ENCODE measurements around the gene OMP.

Gene OMP

DNA sequence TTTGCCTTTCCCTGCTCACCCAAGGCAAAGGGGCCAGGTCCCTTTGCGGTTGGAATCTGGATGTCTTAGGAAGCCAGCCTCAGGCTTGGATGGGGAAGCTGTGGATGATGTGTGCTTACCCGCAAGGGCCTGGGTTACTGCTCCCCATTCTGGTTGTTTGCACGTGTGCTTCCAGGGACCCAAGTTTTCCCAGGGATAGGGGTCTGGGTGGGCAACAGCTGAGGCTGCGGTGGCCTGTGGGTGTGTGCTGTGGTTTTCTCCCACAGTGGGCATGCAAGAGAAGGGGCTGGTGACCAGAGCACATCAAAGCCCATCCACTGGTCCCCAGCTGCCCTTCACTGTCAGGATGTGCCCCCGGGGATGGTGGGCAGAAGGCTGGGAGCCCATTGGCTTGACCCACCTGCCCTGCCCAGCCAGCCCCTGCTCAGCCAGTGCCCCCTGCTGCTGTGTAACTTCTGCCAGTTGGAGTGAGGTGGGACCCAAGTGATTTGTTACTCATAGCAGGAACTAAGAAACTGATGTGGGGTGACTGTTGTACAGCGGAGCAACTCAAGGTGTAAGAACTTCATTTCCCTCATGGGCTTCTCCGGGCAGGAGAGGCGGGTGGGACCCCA is 32.6 kb upstream of the OMP start:
- no peaks in the 10 kb centered on the region for H3K27me3 ChIP-seq (ENCODE audit: control insufficient read depth in 1 of 2, insufficient read depth in 2 of 2, low read length in 2 of 2)

DNA sequence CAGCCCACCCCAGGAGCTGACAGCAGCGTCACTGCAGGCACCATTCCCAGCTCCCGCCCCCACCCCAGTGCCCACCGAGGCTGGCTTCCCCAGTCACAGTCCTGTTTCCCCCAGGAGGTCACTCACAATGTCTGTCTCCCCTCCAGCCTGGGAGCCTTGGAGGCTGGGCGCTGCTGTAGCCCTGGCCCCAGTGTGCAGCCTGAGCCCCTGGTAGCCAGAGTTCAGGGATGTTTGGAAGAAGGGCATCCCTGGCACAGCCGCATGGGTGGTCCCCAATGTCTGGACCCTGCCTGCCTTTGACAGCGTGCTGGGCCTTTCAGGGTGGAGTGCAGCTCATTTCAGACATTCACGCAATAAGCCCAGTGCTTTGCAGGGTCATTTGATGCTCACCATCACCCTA is 31.6 kb upstream of the OMP start:
- H3K36me3 ChIP-seq (ENCODE audit: control insufficient read depth in 2 of 2, insufficient read depth in 2 of 2, low read length in 2 of 2), result no peaks in the 10 kb centered on the region
- H3K9ac ChIP-seq (ENCODE audit: low read length in 2 of 2), result no peak overlapping the region
- H3K27ac ChIP-seq (ENCODE audit: low read length), result peak overlapping the region; percentile 92
- no peaks in the 10 kb centered on the region for H3K27me3 ChIP-seq (ENCODE audit: control insufficient read depth in 1 of 2, insufficient read depth in 2 of 2, low read length in 2 of 2)
- H3K9me3 ChIP-seq (ENCODE audit: control insufficient read depth in 2 of 2, low read length in 2 of 2), result no peaks in the 10 kb centered on the region
- no peak overlapping the region for H3K4me3 ChIP-seq (ENCODE audit: low read length in 2 of 2)
- H3K4me1 ChIP-seq (ENCODE audit: control insufficient read depth, insufficient read depth, low read length), result peaks cover 64% of the 10 kb centered on the region

More for the DNA sequence above, 32.6 kb upstream of the OMP start:
- peaks cover 65% of the 10 kb centered on the region for H3K4me1 ChIP-seq (ENCODE audit: control insufficient read depth, insufficient read depth, low read length)
- H3K9me3 ChIP-seq (ENCODE audit: control insufficient read depth in 2 of 2, low read length in 2 of 2), result no peaks in the 10 kb centered on the region
- no peak overlapping the region for H3K4me3 ChIP-seq (ENCODE audit: low read length in 2 of 2)
- H3K9ac ChIP-seq (ENCODE audit: low read length in 2 of 2), result no peak overlapping the region
- H3K27ac ChIP-seq (ENCODE audit: low read length), result no peak overlapping the region
- H3K36me3 ChIP-seq (ENCODE audit: control insufficient read depth in 2 of 2, insufficient read depth in 2 of 2, low read length in 2 of 2), result no peaks in the 10 kb centered on the region

DNA sequence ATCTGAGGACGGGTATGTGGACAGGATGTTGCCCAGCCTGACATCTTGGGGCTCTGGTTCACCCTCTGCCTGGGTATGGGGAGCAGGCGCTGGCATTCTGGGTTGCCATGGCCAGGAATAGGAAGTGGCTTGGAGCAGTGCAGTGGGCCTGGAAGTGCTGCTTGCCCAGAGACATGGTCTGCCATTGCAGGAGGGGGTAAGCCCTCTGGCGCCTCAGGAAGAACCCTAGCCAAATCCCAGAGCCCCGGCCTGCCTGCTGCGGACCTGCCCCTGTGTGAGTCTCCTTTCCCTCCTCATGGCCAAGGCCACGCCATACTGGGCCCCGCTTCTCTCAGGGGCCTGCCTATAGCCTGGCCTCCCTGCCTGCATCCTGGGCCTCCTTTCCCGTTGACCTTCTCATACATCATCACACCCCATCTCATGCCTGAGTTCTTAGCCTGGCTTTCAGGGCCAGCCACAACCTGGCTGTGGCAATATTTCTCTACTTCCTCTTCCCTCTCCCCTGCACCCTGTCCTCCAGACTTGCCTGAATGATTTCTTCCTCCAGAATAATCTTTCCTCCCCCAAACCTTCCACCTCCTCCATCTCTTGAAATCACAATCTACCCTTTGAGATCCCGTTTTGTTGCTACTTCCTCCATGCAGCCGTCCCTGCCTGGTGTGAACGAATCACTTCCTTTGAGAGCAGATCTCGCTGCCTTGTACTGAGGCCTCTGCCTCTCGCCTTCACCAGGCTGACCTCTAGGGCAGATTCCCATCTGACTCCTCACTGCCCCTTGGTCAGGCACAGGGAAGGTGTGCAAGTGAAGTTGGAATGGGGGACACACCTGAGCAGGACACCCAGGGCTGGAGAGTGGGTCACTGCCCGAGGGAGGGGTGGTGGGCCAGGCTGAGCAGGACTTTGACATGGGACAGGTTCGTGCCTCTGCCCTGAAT is 30.7 kb upstream of the OMP start:
- H3K27me3 ChIP-seq (ENCODE audit: control insufficient read depth in 1 of 2, insufficient read depth in 2 of 2, low read length in 2 of 2), result no peaks in the 10 kb centered on the region
- no peaks in the 10 kb centered on the region for H3K36me3 ChIP-seq (ENCODE audit: control insufficient read depth in 2 of 2, insufficient read depth in 2 of 2, low read length in 2 of 2)
- H3K4me1 ChIP-seq (ENCODE audit: control insufficient read depth, insufficient read depth, low read length), result peaks cover 60% of the 10 kb centered on the region
- no peak overlapping the region for H3K4me3 ChIP-seq (ENCODE audit: low read length in 2 of 2)
- no peaks in the 10 kb centered on the region for H3K9me3 ChIP-seq (ENCODE audit: control insufficient read depth in 2 of 2, low read length in 2 of 2)
- H3K9ac ChIP-seq (ENCODE audit: low read length in 2 of 2), result peak overlapping the region in 1 of 2 donors; percentile 42
- peak overlapping the region; percentile 92 for H3K27ac ChIP-seq (ENCODE audit: low read length)

DNA sequence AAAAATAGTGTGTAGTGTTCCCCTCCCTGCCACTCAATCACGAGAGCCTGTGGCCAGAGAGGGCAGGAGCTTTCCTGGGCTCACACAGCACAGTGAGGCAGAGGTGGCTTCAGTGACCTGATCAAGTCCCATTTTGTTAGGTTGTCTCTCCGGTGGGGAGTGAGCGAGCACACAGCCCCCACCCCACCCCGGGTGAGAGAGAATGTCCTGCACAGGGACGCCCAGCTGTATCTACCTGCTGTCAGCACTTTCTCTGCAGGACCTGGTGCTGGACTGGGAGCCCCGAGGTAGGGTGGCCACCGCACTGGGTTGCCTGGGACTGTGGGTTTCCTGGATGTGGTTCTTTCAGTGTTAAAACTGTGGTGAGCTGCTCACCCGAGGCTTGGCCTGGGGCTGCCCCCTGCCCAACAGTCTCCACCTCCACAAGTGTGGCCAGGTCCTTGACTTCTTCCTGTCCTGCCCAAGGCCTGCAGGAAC is 29.8 kb upstream of the OMP start:
- H3K36me3 ChIP-seq (ENCODE audit: control insufficient read depth in 2 of 2, insufficient read depth in 2 of 2, low read length in 2 of 2), result no peaks in the 10 kb centered on the region
- peak overlapping the region; percentile 92 for H3K27ac ChIP-seq (ENCODE audit: low read length)
- H3K4me1 ChIP-seq (ENCODE audit: control insufficient read depth, insufficient read depth, low read length), result peaks cover 52% of the 10 kb centered on the region
- no peaks in the 10 kb centered on the region for H3K9me3 ChIP-seq (ENCODE audit: control insufficient read depth in 2 of 2, low read length in 2 of 2)
- H3K27me3 ChIP-seq (ENCODE audit: control insufficient read depth in 1 of 2, insufficient read depth in 2 of 2, low read length in 2 of 2), result no peaks in the 10 kb centered on the region
- peak overlapping the region in 1 of 2 donors; percentile 55 for H3K4me3 ChIP-seq (ENCODE audit: low read length in 2 of 2)
- peak overlapping the region; percentile 33 to 47 for H3K9ac ChIP-seq (ENCODE audit: low read length in 2 of 2)

DNA sequence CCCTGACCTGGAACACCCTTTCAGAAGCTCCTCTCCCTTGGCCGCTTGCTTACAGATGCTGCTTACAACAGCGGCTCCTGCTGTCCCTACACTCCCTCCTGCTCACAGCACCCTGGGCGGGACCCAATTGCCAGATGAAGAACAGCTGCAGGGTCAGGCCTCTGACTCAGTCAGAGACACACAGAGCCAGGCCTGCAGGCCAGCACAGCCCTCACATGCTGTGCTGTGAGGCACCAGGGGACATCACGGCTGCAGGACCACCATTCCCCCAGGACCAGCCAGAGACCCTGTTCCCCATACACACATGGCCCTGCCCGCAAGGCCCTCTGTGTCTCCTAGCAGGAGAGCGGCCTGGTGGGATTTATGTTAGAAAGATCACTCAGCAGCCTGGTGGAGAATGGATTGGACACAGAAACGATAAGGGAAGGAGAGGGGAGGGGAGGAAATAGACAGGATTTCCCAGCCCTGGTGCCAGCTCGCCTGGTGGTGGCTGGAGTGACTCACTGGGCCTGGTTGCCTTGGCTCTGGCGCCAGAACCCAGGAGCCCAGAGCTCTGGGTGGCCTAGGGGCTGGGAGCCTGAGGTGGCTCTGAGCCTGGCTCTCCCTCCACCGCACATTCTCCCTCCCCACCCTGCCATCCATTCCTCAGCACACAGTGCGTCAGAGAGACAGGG is 29.2 kb upstream of the OMP start:
- H3K36me3 ChIP-seq (ENCODE audit: control insufficient read depth in 2 of 2, insufficient read depth in 2 of 2, low read length in 2 of 2), result no peaks in the 10 kb centered on the region
- H3K4me1 ChIP-seq (ENCODE audit: control insufficient read depth, insufficient read depth, low read length), result peaks cover 49% of the 10 kb centered on the region
- peak overlapping the region; percentile 92 for H3K27ac ChIP-seq (ENCODE audit: low read length)

DNA sequence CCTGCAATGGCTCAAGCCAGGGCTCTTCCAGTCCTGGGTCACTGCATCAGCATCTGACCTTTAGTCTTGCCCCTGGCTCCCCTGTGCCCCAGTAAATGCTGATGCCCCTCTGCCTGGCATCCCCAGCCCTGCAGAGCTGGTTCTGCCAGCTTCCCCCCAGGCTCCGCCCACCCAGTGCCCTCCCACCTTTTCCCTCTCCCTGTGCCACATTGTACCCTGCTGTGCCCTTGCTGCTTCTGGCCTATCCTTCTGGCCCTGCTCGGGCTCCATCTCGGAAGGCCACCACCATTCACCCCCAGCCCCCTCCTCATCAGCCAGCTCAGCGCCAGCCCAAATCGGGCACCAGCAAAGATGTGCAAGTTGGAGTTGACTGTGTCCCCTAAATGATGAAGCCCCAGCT is 28.4 kb upstream of the OMP start:
- Histone ChIP-seq H3K27ac (ENCODE audit: low read length) (peak overlapping the region; percentile 92), H3K4me3 (ENCODE audit: low read length in 2 of 2) (no peak overlapping the region), H3K4me1 (ENCODE audit: control insufficient read depth, insufficient read depth, low read length) (peaks cover 49% of the 10 kb centered on the region), H3K27me3 (ENCODE audit: control insufficient read depth in 1 of 2, insufficient read depth in 2 of 2, low read length in 2 of 2) (no peaks in the 10 kb centered on the region), H3K9me3 (ENCODE audit: control insufficient read depth in 2 of 2, low read length in 2 of 2) (no peaks in the 10 kb centered on the region), H3K9ac (ENCODE audit: low read length in 2 of 2) (peak overlapping the region; percentile 60 to 84), H3K36me3 (ENCODE audit: control insufficient read depth in 2 of 2, insufficient read depth in 2 of 2, low read length in 2 of 2) (no peaks in the 10 kb centered on the region)

More for the DNA sequence above, 29.2 kb upstream of the OMP start:
- H3K9me3 ChIP-seq (ENCODE audit: control insufficient read depth in 2 of 2, low read length in 2 of 2), result no peaks in the 10 kb centered on the region
- H3K27me3 ChIP-seq (ENCODE audit: control insufficient read depth in 1 of 2, insufficient read depth in 2 of 2, low read length in 2 of 2), result no peaks in the 10 kb centered on the region
- peak overlapping the region; percentile 60 to 84 for H3K9ac ChIP-seq (ENCODE audit: low read length in 2 of 2)
- H3K4me3 ChIP-seq (ENCODE audit: low read length in 2 of 2), result peak overlapping the region in 1 of 2 donors; percentile 55

DNA sequence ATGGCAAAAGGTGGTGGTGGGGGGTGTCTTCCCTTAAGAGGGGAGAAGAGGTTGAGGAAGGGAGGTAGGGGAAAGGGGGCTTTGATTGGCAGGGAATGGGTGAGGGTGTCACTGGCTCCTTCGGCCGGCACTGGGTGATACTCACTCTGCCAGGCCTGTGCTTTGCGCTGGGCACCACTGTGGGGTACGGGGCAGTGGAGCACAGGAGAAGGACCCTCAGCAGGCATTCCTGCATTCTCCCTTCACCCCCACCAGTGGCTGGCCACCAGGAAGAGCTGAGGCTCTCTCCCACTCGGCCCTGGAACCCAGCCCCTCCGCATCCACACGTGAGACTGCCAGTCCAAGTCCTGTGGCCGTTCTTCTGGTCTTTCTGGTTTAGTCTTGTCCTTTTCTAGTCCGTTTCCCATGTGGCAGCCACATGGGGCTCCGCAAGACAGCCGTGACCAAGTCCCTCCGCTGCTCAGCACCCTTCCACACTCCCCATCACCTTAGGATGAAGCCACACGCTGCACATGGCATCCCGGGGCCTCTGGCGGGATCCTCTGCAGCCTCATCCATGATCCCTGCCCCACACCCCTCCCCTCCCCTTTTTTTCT is 27.9 kb upstream of the OMP start:
- Histone ChIP-seq H3K27me3 (ENCODE audit: control insufficient read depth in 1 of 2, insufficient read depth in 2 of 2, low read length in 2 of 2) (no peaks in the 10 kb centered on the region), H3K4me1 (ENCODE audit: control insufficient read depth, insufficient read depth, low read length) (peaks cover 46% of the 10 kb centered on the region), H3K9ac (ENCODE audit: low read length in 2 of 2) (peak overlapping the region in 1 of 2 donors; percentile 60), H3K4me3 (ENCODE audit: low read length in 2 of 2) (no peak overlapping the region), H3K9me3 (ENCODE audit: control insufficient read depth in 2 of 2, low read length in 2 of 2) (no peaks in the 10 kb centered on the region), H3K27ac (ENCODE audit: low read length) (peak overlapping the region; percentile 92), H3K36me3 (ENCODE audit: control insufficient read depth in 2 of 2, insufficient read depth in 2 of 2, low read length in 2 of 2) (no peaks in the 10 kb centered on the region)

DNA sequence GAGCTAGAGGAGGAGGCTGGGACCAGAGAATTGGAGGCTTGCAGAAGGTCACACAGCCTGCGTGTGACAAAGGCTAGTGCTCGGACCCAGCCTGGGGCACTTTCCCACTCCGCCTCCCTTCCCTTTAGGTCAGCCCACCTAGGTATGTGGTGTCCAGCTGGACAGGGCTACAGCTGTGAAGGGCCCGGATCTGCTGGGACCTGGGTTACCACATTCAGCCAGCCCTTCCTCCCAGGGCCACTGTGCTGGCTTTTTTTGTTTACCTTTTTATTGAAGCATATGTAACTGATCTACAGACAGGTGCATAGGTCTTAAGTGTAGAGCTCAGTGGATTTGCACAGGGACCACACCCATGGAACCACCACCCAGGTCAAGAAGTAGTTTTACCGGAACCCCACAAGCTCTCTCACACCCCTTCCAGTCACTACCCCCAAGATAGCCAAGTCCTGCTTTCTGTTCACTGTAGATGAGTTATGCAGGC is 27.2 kb upstream of the OMP start:
- H3K4me3 ChIP-seq (ENCODE audit: low read length in 2 of 2), result no peak overlapping the region
- H3K36me3 ChIP-seq (ENCODE audit: control insufficient read depth in 2 of 2, insufficient read depth in 2 of 2, low read length in 2 of 2), result no peaks in the 10 kb centered on the region
- no peaks in the 10 kb centered on the region for H3K27me3 ChIP-seq (ENCODE audit: control insufficient read depth in 1 of 2, insufficient read depth in 2 of 2, low read length in 2 of 2)
- H3K4me1 ChIP-seq (ENCODE audit: control insufficient read depth, insufficient read depth, low read length), result peaks cover 41% of the 10 kb centered on the region
- H3K27ac ChIP-seq (ENCODE audit: low read length), result no peak overlapping the region
- H3K9ac ChIP-seq (ENCODE audit: low read length in 2 of 2), result no peak overlapping the region
- H3K9me3 ChIP-seq (ENCODE audit: control insufficient read depth in 2 of 2, low read length in 2 of 2), result no peaks in the 10 kb centered on the region

DNA sequence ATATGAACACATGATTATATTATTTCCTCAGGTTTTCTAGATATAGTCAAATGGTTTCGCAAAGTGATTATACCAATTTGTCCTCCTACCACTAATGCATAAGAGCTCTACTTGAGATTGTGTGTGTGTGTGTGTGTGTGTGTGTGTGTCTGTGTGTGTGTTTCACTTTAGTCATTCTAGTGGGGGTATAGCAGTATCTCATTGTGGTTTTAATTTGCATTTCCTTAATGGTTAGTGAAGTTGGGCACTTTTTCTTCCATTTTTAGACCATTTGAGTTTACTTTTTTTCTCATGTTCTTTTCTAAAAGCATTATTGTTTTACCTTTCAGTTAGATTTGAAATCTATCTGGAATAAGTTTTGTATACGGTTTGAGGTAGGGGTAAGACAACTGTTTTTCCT is 23.0 kb upstream of the OMP start:
- Histone ChIP-seq H3K9me3 (ENCODE audit: control insufficient read depth in 2 of 2, low read length in 2 of 2) (no peaks in the 10 kb centered on the region), H3K9ac (ENCODE audit: low read length in 2 of 2) (no peak overlapping the region), H3K4me3 (ENCODE audit: low read length in 2 of 2) (no peak overlapping the region), H3K4me1 (ENCODE audit: control insufficient read depth, insufficient read depth, low read length) (peaks cover 18% of the 10 kb centered on the region), H3K36me3 (ENCODE audit: control insufficient read depth in 2 of 2, insufficient read depth in 2 of 2, low read length in 2 of 2) (no peaks in the 10 kb centered on the region), H3K27me3 (ENCODE audit: control insufficient read depth in 1 of 2, insufficient read depth in 2 of 2, low read length in 2 of 2) (no peaks in the 10 kb centered on the region), H3K27ac (ENCODE audit: low read length) (no peak overlapping the region)

DNA sequence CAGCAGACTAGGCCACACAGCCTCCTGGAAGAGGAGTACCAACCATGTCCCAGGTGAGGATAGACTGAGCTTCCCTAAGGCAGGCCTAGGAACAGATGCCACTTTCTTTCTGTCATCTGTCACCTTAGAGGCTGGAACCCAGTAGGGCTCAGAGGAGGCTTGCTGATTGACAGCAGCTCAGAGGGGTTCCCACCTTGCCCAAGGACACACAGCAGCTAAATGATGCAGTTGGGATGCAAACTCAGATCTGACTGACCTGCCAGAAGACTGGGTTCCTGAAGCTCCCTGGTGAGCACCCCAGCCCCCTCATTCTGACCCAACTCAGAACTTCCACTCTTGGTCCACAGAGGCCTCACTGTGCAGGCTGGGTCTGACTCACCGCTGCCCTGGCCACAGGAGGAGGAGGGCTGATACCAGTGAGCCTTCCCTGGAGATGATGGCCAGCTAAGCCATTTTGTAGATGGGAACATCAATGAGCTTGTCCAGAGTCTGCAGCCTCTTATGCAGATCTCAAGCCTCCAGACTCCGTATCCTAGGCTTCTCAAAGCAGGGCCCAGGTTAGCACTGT is 21.9 kb upstream of the OMP start:
- Histone ChIP-seq H3K9me3 (ENCODE audit: control insufficient read depth in 2 of 2, low read length in 2 of 2) (no peaks in the 10 kb centered on the region), H3K9ac (ENCODE audit: low read length in 2 of 2) (no peak overlapping the region), H3K36me3 (ENCODE audit: control insufficient read depth in 2 of 2, insufficient read depth in 2 of 2, low read length in 2 of 2) (peaks cover 0 to under 1% of the 10 kb centered on the region in 2 donors), H3K27ac (ENCODE audit: low read length) (no peak overlapping the region), H3K27me3 (ENCODE audit: control insufficient read depth in 1 of 2, insufficient read depth in 2 of 2, low read length in 2 of 2) (no peaks in the 10 kb centered on the region), H3K4me3 (ENCODE audit: low read length in 2 of 2) (no peak overlapping the region), H3K4me1 (ENCODE audit: control insufficient read depth, insufficient read depth, low read length) (peaks cover 12% of the 10 kb centered on the region)

All from stomach smooth muscle (tissue), 2 donors.